ENCODE measurements around the gene PCDHGA6. TPM values are rescaled to one million over a fixed set of nuclear protein-coding genes. Genes with fewer than 3 reads are reported as not detected.

The PCDHGA6 gene
- total and polyA plus RNA-seq, 9 of the 15 experiments (the other 6 are each of a cell fraction or from before 2014, with no cell fraction given), result 0.01 to 0.18 (median 0.09) TPM; not detected in 1

DNA sequence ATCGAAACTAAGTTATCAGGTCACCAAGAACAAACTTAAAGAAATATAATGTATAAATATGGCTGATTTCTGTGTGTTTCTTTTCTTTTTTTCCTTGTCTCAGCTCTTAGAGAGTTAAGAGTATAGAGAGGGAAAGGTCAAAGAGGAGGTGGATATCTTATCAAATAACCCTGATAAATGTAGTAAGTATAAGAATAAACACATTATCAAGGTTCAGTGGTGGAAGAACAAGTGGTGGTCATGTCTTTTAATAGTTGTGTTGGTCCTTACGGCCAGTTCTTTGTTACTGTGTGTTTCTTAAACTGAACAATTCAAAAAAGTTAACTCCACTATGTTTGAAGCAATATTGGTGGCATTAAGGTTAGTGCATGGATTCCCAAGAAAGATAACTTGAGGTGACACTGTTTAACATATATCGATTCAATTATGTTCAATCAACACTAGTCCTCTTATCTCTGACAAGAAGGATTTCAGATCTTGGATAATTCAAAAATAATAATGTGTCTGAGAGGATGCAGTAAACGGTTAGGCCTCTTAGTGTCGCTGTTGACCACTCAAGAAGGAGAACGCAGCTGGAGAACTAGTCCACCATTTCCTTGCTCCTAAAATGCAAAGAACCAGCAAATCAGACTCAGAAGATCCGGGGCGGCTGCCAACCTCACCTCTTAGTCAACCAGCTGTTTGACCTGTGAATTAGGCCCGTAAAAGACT, 30.3 kb upstream of the PCDHGA6 start, which contains the start of gene PCDHGA3:
Gene PCDHGA3, plus strand, starts transcription at position 588 of the 711 bp plus-strand sequence. CDS start 205 bp downstream, outside the sequence.
- DNase-seq (ENCODE audit: extremely low read depth in 1 of 4, low spot score in 3 of 4), result peak; percentile 48 to 67 (median 50)
- BruUV-seq (replicated peaks), result no TSS peak
- no peaks in the 10 kb centered on the region for H4K20me1 ChIP-seq (replicated peaks; ENCODE audit: control insufficient read depth, insufficient read depth, low read length)
- H3K9me1 ChIP-seq (ENCODE audit: control insufficient read depth, insufficient read depth, low read length), result no peaks in the 10 kb centered on the region
- ATAC-seq, result peak; percentile 80
- ChIA-PET CTCF (ENCODE audit: low intra/inter-chr PET ratio) (interaction anchor here (0.7 to 2.0 kb wide), 4 partner anchors 20 to 217 kb away, joined by 3 to 4 read pairs (median 4); no protein-coding TSS in a partner anchor), POLR2A (interaction anchor here (1.1 kb wide), 1 partner anchor 221 kb away, joined by 4 read pairs; no protein-coding TSS in a partner anchor)
- H3K9me3 ChIP-seq (replicated peaks; ENCODE audit: control insufficient read depth, insufficient read depth, low read depth, low read length), result no peaks in the 10 kb centered on the region
- peaks cover 10 to 26% of the 10 kb centered on the region in 2 experiments; a peak in 4 of 5 replicates for H3K27me3 ChIP-seq (ENCODE audit: control insufficient read depth in 2 of 2, insufficient read depth in 2 of 2, low read length in 2 of 2)
- no peak within 1 kb of the TSS for H3K27ac ChIP-seq (ENCODE audit: extremely low read depth, low read depth, low read length)
- H3K4me1 ChIP-seq (replicated peaks in 1 of 2; ENCODE audit: control insufficient read depth in 2 of 2, insufficient read depth in 2 of 2, low read length in 2 of 2), result peaks cover 0 to 9% of the 10 kb centered on the region in 2 experiments; a peak in 3 of 5 replicates
- peak within 1 kb of the TSS; percentile 72 for H3K4me2 ChIP-seq (ENCODE audit: insufficient read depth, low read length)
- H3K4me3 ChIP-seq, result peak within 1 kb of the TSS; percentile 40
- H2AFZ ChIP-seq (ENCODE audit: low read depth, low read length), result peak within 1 kb of the TSS; percentile 89
- FAIRE-seq, result peak; percentile 69
- H3K79me2 ChIP-seq (ENCODE audit: control insufficient read depth, insufficient read depth, low read length), result no peaks in the 10 kb centered on the region
- peak within 1 kb of the TSS; percentile 37 to 39 for H3K9ac ChIP-seq (ENCODE audit: insufficient read depth in 1 of 2, low read depth in 2 of 2, low read length in 2 of 2)
- intact Hi-C loops (cut with micrococcal nuclease), result loop anchor here (5.0 kb wide), 1 partner anchor 169 kb away; no protein-coding TSS in a partner anchor
- 5% methylated on average over 9 of the region's 9 CpGs for WGBS (ENCODE audit: insufficient coverage, low coverage, missing lambda C conversion rate)
- no peaks in the 10 kb centered on the region for H3K36me3 ChIP-seq (ENCODE audit: control insufficient read depth, insufficient read depth, low read length)
- in situ Hi-C loops (cut with MboI), result no loop called here
- TF ChIP-seq, protein P1, sequence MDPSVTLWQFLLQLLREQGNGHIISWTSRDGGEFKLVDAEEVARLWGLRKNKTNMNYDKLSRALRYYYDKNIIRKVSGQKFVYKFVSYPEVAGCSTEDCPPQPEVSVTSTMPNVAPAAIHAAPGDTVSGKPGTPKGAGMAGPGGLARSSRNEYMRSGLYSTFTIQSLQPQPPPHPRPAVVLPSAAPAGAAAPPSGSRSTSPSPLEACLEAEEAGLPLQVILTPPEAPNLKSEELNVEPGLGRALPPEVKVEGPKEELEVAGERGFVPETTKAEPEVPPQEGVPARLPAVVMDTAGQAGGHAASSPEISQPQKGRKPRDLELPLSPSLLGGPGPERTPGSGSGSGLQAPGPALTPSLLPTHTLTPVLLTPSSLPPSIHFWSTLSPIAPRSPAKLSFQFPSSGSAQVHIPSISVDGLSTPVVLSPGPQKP (CRISPR knock-in tag; IDR thresholded peaks at IDR 0.05), result no peak
- TF ChIP-seq FOXJ3 (CRISPR knock-in tag; IDR thresholded peaks at IDR 0.05) (no peak), SAFB2 (IDR thresholded peaks at IDR 0.05; ENCODE audit: borderline replicate concordance, low read depth, low read length, severe bottlenecking) (no peak), KHSRP (IDR thresholded peaks at IDR 0.05) (no peak), NR2C2 (CRISPR knock-in tag; IDR thresholded peaks at IDR 0.05) (no peak), NR2C2 (tag; IDR thresholded peaks at IDR 0.05) (no peak), YY1 (IDR thresholded peaks at IDR 0.05; ENCODE audit: borderline replicate concordance in 1 of 3, control insufficient read depth in 1 of 3, extremely low read depth in 1 of 3, insufficient read depth in 3 of 3, insufficient read length in 1 of 3, insufficient replicate concordance in 2 of 3, low read depth in 1 of 3, low read length in 2 of 3) (peak in 1 of 3 experiments; percentile 73), TEAD4 (IDR thresholded peaks at IDR 0.05; ENCODE audit: low read length) (0 out of 2 replicates have a peak, but pooled peaks have one; percentile 39), TEAD4 (CRISPR knock-in tag; IDR thresholded peaks at IDR 0.05; ENCODE audit: borderline replicate concordance) (no peak), ZNF24 (IDR thresholded peaks at IDR 0.05) (no peak)
- TF ChIP-seq, protein P2, sequence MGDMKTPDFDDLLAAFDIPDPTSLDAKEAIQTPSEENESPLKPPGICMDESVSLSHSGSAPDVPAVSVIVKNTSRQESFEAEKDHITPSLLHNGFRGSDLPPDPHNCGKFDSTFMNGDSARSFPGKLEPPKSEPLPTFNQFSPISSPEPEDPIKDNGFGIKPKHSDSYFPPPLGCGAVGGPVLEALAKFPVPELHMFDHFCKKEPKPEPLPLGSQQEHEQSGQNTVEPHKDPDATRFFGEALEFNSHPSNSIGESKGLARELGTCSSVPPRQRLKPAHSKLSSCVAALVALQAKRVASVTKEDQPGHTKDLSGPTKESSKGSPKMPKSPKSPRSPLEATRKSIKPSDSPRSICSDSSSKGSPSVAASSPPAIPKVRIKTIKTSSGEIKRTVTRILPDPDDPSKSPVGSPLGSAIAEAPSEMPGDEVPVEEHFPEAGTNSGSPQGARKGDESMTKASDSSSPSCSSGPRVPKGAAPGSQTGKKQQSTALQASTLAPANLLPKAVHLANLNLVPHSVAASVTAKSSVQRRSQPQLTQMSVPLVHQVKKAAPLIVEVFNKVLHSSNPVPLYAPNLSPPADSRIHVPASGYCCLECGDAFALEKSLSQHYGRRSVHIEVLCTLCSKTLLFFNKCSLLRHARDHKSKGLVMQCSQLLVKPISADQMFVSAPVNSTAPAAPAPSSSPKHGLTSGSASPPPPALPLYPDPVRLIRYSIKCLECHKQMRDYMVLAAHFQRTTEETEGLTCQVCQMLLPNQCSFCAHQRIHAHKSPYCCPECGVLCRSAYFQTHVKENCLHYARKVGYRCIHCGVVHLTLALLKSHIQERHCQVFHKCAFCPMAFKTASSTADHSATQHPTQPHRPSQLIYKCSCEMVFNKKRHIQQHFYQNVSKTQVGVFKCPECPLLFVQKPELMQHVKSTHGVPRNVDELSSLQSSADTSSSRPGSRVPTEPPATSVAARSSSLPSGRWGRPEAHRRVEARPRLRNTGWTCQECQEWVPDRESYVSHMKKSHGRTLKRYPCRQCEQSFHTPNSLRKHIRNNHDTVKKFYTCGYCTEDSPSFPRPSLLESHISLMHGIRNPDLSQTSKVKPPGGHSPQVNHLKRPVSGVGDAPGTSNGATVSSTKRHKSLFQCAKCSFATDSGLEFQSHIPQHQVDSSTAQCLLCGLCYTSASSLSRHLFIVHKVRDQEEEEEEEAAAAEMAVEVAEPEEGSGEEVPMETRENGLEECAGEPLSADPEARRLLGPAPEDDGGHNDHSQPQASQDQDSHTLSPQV (IDR thresholded peaks at IDR 0.05), result no peak
- TF ChIP-seq, protein P3, sequence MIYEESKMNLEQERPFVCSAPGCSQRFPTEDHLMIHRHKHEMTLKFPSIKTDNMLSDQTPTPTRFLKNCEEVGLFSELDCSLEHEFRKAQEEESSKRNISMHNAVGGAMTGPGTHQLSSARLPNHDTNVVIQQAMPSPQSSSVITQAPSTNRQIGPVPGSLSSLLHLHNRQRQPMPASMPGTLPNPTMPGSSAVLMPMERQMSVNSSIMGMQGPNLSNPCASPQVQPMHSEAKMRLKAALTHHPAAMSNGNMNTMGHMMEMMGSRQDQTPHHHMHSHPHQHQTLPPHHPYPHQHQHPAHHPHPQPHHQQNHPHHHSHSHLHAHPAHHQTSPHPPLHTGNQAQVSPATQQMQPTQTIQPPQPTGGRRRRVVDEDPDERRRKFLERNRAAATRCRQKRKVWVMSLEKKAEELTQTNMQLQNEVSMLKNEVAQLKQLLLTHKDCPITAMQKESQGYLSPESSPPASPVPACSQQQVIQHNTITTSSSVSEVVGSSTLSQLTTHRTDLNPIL (CRISPR knock-in tag; IDR thresholded peaks at IDR 0.05), result no peak
